Omental fat pad (tissue), 4 donors: Measurements from ENCODE around the gene CAPN8. TPM values are rescaled to one million over a fixed set of nuclear protein-coding genes. Genes with fewer than 3 reads are reported as not detected.

Source experiments
- ATAC-seq: fragments of 150-250 bp; one replicate; pipeline ENCODE4 v1.9.1; 2016; ENCODE audit warnings: mild to moderate bottlenecking, moderate library complexity; ENCODE audit not compliant: low FRiP score
- DNase-seq: peaks from one replicate; pipeline ENCODE4 v3.0.0-alpha.2; 2019; ENCODE audit warnings: low spot score
- total RNA-seq, 4 donors: library from RNA; depleted of rRNA; stranded (reverse); fragments of >200 nt; gene quantifications; one replicate each; pipeline ENCODE4 v1.1.0, GENCODE V29; 2016
- TF ChIP-seq, protein P1 (sequence below), 3 donors: fragments of 450-650 bp; IDR thresholded peaks; one replicate each; pipeline ENCODE4 v1.5.1; 2016 to 2017; ENCODE audit warnings: antibody characterized with exemption in 3 of 3, mild to moderate bottlenecking in 3 of 3, moderate library complexity in 2 of 3

The CAPN8 gene
- total RNA-seq, 4 donors from 2014 or later: not detected

DNA sequence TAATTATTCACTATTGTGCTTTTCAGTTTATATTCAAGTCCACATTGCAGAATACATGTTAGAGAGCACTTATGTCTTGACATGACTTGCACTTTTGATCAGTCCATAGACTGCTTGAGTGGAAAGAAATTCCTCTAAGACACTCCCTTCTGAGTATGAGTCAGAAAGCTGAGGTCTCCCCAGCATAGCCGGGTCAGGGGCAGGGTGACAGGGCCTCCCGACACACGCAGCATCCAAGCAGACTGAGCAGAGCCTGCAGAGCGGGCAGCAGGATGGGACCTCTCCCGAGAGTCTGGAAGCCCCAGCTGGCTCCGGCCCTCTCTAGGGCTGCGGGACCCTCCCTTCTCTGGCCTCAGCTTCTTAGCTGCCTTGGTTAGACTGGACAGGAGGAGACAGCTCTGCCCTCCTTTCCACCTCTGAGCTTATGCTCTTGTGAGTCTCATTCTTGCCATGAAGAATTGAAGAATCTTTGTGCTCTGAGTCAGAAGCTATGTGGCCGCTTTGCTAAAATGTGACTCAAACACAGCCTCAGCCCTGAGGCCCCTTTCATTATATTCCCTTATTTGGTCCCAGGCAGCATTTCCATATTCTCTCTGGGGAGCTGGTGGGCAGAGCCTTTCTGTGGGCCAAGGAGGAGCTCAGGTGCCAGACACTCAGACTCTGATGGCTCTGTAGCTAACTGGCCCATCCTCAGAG lies 35.6 kb upstream of the CAPN8 start:
- TF ChIP-seq, protein P1, sequence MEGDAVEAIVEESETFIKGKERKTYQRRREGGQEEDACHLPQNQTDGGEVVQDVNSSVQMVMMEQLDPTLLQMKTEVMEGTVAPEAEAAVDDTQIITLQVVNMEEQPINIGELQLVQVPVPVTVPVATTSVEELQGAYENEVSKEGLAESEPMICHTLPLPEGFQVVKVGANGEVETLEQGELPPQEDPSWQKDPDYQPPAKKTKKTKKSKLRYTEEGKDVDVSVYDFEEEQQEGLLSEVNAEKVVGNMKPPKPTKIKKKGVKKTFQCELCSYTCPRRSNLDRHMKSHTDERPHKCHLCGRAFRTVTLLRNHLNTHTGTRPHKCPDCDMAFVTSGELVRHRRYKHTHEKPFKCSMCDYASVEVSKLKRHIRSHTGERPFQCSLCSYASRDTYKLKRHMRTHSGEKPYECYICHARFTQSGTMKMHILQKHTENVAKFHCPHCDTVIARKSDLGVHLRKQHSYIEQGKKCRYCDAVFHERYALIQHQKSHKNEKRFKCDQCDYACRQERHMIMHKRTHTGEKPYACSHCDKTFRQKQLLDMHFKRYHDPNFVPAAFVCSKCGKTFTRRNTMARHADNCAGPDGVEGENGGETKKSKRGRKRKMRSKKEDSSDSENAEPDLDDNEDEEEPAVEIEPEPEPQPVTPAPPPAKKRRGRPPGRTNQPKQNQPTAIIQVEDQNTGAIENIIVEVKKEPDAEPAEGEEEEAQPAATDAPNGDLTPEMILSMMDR (IDR thresholded peaks at IDR 0.05): no peak
- ATAC-seq (peak; percentile 77), DNase-seq (no peak)

DNA sequence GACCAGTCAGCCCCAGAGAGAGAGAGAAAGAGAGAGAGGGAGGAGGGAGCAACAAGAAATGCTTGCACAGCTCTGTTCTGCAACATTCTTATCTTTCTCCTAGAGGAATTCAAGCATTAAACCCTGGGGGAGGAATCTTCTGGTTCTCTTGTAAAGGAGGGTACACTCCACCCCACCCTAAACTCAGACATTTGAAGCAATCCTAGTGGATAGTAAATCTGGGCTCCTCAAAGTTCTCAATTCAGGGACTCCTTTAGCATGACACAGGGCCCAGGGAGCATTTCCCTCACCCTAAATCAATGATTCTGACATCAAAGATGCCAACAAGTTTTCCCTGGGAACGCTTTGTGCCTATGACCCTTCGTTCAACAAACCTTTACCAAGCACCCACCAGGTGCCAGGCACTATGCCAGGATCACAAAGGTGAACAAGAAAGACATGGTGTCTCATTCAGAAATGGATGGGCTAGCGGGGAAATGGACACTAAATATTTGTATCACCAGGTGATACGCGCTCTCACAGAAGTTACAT lies 35.0 kb upstream of the CAPN8 start:
- TF ChIP-seq, protein P1 (IDR thresholded peaks at IDR 0.05): no peak
- DNase-seq: no peak
- ATAC-seq: peak; percentile 16

DNA sequence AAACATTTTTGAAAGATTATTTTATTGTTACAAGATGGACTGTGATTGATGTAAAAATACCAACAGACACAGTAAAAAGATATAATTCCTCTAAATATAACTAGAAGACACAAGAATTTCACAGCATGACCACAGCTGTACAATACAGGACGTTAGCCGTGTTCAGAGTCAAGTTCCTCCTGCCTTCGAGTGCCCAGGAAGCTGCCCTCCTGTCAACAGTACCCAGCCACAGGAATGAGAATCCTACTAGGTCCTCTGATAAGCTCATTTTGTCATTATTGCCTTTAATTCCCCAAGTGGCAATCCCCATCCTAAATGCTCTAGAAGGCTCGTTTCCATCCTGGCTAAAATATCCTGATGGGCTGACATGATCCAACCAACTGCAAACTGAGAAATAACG lies 30.4 kb upstream of the CAPN8 start:
- no peak for DNase-seq
- TF ChIP-seq, protein P1 (IDR thresholded peaks at IDR 0.05): no peak
- no peak for ATAC-seq

DNA sequence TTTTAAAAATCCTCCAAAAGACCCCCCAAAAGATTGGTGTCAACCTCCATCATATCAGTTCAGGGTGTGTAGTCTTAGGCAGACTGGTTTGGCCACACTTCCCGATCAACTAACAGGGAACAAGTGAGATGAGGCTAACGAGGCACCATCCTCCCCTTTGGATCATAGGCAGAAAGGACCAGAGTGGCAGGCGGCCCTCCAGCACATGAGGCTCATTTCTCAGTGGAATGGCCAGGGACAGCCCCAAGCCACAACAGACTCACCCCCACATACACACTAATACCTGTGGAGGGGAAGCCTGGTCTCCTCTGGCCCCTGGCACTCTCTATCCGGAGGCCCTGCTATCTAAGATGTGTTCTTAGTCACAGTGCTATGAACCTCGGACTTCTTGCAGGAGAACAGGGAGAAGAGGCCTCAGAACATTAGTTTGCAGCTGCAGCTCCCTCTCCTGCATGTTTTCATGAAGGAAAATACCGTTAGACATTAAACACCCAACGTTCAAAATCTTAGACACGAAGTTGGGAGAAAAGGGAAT lies 29.6 kb upstream of the CAPN8 start:
- no peak for ATAC-seq
- TF ChIP-seq, protein P1 (IDR thresholded peaks at IDR 0.05): no peak
- no peak for DNase-seq

DNA sequence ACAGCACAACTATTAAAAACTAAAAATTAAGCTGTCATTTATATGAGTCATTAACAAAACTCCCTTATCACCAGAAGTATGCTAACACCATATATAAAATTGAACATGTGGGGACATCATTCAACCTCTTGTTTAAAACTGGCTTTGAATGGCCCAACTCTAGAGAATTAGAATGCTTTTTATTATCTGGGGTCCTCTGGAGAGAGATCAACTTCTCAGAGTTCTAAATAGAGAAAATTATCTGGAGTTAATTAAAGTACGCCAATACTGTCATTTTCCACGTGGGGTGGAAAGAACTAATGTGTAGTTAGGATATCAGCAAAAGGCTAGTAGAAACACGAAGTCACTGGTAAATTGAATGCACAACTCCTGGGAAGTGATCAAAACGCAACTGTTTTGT lies 25.6 kb upstream of the CAPN8 start:
- TF ChIP-seq, protein P1 (IDR thresholded peaks at IDR 0.05): no peak
- DNase-seq (no peak), ATAC-seq (no peak)

DNA sequence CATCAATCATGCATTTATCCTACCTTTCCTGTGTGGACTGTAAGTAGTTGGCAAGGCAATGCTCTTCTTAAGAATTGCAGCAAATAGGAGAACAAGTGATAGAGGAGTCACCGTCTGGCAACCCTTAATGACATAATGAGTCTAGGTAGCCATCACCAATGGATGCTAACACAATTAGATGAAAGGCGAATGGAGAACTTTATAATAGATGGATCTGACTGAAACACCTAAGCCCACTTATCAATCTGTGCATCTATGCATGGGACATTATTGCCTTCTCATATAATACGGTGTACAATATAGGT lies 18.9 kb upstream of the CAPN8 start:
- ATAC-seq: no peak
- DNase-seq: no peak
- TF ChIP-seq, protein P1 (IDR thresholded peaks at IDR 0.05): no peak
